ENCODE measurements around the gene TMEM232.

The TMEM232 gene

DNA sequence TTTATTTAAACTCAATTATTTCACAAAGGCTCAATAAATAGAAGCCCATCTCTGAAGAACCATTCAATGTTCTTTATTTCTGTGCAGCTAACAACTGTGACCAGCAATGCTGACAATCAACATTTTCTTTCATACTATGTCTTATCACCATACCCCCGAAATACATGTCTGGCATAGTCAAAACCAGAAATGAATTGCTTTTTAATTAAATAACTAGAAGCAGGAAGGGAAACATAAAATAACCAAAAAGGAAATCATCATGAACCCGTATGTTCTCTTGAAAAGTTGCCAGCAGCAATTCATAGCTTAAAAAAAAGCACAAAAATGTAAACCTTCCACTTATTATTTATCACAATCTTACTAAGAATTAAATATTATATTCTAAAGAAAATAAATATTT, 212.4 kb downstream of the TMEM232 start:
- no peak for DNase-seq (ENCODE audit: low read depth)

DNA sequence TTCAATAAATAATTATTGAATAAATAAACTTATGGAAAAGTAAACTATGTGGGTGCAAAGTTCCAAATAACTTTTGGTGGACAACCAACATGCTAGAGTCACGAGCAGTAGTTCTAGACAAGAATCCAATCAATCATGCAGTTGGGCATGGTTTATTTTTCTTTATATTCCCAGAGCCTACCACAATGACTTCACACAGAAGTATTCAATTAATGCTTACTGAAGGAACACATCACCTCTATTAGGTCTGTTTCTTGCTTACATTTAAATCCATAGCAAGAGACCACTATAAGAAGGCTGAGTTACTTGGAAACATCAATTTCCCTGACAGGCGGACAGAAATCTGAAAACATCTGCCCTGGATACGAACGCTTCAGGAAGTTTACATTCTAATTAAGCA, 214.2 kb downstream of the TMEM232 start:
- DNase-seq (ENCODE audit: low read depth), result no peak

DNA sequence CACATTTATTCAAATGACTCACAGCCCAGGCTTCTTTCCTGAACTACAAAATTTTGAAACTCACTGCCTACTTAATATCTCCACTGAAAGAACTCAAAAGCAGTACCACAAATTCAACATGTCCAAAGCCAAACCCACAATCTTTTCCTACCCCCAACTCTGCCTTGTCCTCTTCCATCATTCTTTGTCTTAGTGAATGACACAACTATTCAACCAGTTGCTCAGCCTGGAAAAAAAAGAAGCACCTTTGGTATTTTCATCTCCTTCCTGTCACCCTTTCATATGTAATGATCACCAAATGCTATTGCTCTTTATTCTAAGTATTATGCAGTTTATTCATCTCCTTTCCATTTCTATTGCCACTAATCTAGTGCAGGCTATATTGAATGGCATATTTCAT, 216.3 kb downstream of the TMEM232 start:
- no peak for DNase-seq (ENCODE audit: low read depth)

DNA sequence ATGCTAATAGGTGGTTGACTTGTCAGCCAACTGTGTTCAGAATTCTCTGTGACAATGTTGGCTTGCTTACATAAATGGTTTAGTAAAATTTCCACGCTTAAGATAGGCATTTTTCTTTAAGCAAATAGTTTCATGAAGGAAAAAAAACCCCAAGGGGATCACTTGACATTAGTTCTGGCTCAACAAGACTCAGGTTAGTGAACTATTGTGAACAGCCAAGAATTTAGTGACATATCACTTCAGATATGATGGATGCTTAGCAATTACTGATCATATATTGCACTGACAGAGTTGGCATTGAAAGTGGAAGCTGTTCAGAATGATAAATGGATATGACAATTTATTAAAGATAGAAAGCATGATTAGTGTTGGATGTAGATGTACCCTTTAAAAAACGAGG, 218.5 kb downstream of the TMEM232 start:
- DNase-seq (ENCODE audit: low read depth), result no peak

DNA sequence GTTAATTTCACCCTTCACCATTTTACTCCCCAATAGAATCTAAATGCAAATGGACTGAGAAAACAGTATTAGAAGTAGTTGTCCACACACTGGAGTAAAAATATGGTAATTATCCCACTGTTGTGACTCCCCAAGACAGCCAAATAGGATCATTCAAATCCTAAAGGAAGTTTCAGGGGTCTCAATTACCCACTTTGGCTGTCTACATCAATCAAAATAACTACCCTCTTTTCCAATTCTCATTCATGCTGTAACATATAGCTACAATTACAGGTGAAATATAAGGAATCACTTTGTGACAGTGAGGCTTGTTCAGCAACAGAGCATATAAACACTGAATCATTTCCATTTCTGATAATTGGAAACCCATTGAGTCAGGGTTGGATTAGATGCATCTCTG, 220.1 kb downstream of the TMEM232 start:
- DNase-seq (ENCODE audit: low read depth), result no peak

DNA sequence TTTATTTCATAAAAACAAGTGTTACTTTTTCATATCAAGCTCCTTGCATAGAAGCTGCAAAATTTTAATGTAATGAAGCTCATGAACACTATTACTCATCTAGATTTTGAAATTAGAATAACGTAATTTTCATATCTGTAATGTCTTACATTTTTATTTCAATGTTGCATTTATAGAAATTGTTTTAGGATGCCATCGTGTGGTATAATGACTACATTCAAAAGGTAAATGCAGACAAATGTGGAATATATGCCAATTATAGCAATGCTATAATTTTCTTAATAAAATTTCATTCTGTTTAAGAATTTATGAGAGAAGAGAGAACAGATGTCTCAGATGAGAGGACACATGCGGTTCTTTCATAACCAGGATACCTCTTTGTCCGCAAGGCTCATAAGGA, 230.2 kb downstream of the TMEM232 start:
- DNase-seq (ENCODE audit: low read depth), result no peak

DNA sequence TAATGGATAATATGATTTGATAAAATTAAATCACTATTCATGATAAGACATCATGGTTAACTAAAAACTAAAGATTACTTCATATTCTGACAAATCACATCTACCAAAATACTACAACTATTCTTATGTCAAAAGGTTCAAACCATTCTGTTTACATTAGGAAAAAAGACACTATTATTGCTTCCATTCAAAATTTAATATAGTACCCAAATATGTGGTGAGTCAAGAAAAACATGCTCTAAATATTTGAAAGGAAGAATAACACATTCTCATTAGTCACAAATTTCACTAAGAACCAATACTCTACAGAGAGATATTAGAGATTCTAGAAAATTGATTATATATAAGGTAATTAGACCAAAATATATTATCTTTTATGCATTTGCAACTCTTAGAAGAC, 234.0 kb downstream of the TMEM232 start:
- no peak for DNase-seq (ENCODE audit: low read depth)

DNA sequence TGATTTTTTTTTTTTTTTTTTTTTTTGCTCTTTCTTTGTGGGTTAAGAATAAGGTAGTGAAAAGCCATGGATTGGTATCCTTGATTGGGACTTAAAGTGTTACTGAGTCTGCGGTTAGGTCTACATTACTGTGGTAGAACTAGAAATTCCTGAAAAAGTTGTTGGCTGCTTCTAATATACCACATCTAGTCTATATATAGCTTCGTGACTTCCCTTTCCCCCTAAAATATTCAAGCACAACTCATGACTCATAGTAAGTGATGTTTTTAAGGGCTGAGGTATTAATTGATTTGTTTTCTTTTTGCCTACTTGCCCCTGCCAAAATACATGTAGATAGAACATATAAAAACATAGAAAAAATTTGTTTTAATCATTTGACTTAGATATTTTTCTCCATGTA, 247.6 kb downstream of the TMEM232 start:
- DNase-seq (ENCODE audit: low read depth), result no peak

DNA sequence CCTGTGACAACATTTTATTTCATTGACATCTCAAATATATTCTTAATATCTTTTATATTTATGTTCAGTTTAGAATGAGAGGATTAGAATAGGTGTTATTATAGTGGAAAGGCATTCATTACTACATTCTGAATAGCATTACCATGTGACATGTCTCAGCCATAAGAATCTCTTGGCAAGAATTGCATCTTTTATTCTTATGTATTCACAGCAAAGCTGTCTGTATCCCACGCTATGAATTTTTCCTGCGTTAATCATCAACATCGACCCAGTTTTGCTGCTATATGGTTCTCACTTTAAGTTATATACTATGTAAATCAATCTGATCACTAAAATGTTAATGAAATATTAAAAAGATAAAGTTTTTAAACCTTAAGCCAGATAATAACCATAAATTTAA, 248.6 kb downstream of the TMEM232 start:
- DNase-seq (ENCODE audit: low read depth), result no peak

DNA sequence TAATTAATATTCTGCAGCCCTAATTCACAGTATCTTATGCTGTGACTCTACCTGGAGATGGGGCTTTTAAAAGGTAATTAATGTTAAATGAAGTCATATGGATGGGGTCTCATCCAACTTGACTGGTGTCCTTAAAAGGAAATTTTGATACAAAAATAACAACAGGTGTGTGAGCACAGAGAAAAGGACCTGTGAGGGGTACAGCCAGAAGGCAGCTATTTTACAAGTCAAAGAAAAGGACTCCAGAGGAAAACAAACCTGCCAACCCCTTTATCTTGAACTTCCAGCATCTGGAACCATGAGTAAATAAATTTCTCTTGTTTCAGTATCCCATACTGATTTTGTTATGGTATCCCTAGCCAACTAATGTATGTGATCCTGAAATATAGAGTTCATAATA, 250.3 kb downstream of the TMEM232 start:
- no peak for DNase-seq (ENCODE audit: low read depth)

DNA sequence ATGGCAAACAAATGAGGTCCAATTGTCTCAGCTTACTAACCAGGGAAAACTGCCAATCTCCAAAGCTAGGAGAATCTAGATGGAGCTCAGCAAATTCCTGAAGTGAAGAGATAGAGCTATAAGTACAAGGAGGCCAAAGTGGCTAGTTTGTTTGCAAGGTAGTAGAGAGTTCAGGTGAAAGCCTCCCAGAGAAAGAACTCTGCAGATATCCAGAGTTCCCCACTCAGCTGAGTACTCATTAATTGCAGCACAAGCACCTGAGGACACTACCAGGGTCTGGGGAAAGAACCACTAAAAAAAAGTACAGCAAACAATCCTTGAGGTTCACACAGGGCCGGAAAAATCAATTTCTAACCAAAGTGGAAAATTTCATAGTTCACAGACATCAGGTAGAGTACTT, 250.9 kb downstream of the TMEM232 start:
- DNase-seq (ENCODE audit: low read depth), result no peak

DNA sequence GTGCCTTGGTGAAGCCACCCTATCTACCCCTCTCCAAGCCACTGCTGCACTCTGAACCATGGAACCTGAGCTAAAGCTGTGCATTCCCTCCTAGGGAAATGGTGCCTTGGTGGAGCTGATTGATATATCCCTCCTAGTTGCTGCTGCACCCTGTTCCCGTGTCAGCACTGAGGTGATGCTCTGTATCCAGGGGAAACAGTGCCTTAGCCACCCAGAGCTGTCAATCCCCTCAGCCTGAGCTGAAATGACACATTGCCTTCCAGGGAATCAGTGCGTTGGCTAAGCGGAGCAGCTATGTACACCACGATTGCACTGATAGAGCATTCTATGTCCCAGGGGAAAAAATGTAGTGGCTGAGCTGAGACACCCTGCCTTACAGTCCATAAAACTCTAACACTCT, 257.0 kb downstream of the TMEM232 start:
- DNase-seq (ENCODE audit: low read depth), result no peak

DNA sequence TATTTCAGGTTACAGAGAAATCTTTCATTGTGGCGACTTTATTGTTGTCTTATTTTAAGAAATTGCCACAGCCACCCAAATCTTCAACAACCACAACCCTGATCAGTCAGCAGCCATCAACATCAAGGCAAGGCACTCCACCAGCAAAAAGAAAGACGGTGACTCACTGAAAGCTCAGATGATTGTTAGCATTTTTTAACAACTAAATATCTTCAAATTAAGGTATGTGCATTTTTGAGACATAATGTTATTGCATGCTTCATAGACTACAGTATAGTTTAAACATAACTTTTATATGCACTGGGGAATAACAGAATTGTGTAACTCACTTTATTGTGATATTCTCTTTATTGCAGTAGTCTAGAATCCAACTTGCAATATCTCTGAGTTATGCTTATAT, 263.4 kb downstream of the TMEM232 start:
- no peak for DNase-seq (ENCODE audit: low read depth)

DNA sequence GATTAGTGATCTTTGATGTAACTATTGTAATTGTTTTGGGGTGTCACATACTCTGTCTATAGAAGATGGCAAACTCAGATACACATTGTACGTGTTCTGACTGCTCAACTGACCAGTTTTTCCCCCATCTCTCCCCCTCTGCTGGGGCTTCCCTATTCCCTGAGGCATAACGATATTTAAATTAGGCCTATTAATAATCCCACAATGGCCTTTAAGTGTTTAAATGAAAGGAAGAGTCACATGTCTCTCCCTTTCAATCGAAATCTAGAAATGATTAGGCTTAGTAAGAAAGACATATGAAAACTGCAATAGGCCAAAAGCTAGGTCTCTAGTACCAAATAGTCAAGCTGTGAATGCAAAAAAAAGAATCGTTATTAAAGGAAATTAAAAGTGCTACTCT, 265.6 kb downstream of the TMEM232 start:
- DNase-seq (ENCODE audit: low read depth), result no peak

DNA sequence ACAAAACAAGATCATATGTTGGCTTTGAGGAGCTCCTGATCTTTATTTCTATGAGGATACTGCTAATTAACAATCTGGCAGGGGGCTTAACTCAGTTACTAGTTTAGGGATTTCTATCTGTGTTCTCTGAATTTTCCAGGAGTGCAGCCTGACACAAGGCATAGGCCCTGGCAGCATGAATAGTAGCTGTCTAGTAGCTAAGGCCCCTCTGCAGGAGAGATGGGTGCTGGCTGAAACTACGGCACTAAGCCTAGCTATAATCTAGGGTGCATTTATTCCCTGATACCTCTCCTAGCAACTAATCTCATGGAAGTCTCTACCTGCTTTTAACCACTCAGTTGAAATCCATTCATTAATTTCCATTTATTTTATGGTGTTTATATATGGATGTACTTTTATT, 268.2 kb downstream of the TMEM232 start:
- DNase-seq (ENCODE audit: low read depth), result no peak

DNA sequence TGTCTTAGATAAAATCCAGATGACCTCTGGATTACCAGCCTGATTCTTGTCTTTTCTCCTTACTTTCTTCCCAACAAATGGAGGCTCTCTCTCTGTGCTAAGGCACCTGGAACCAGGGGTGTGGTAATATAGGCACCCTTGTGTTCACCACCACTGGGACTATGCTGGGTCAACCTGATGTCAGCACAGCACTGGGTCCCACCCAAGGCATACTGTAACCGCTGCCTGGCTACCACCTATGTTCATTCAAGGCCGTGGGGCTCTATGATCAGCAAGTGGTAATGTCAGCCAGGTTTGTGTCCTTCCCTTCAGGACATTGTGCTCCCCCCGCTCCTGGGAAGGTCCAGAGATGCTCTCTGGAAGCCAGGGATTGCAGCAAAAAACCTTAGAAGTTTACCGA, 283.6 kb downstream of the TMEM232 start:
- DNase-seq (ENCODE audit: low read depth), result no peak

DNA sequence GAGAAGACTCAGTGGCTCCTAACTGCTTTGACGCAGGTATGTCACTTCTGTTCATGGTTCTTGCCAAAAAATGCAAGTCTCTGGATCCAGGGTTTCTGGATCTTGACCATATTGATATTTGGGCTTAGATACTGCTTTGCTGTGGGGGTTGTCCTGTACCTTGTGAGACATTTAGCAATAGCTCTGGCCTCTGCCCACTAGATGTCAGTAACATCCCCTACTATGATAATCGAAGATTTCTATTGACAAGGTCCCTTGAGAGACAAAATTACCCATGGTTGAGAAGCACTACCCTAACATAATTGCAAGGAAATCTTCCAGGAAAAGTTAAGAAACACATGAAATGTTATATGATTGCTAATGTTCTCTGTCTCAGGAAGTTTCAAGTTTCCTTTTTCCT, 285.4 kb downstream of the TMEM232 start:
- DNase-seq (ENCODE audit: low read depth), result no peak

DNA sequence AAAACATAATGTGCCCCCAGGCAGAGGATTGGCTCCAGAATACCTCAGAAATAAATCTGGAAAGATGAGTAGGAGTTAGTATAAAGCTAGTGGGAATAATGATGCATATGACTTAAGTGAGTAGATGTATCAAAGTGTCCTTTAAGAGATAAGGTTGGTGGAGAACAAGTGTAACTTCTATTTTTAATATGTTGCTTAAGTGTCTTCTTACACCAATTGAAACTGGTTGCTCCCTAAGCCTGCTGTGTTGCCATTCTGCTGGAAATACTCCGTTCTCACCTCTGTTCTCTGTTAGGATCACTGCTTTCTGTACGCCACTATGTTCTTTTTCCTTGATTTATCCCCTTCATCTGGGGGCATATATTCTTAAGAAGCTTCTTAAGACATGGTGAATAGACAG, 286.4 kb downstream of the TMEM232 start:
- no peak for DNase-seq (ENCODE audit: low read depth)

DNA sequence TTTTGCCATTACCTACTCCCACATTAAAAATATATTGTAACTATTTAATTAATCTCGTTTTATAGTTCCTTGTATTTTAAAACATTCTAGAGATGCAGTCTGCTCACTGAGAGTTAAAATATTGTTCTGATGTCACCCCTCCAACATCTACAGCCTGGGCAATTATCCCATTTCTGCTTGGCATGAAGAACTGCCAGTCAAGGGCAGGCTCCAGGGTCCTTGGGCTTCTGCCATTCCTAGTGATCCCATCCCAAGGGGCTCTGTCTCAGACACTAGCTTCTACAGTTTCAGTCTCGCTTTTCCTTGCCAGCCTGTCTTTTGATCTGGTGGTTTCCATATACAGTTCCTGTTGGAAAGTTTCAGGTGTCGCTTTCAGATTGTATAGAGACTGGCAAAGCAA, 287.2 kb downstream of the TMEM232 start:
- no peak for DNase-seq (ENCODE audit: low read depth)

DNA sequence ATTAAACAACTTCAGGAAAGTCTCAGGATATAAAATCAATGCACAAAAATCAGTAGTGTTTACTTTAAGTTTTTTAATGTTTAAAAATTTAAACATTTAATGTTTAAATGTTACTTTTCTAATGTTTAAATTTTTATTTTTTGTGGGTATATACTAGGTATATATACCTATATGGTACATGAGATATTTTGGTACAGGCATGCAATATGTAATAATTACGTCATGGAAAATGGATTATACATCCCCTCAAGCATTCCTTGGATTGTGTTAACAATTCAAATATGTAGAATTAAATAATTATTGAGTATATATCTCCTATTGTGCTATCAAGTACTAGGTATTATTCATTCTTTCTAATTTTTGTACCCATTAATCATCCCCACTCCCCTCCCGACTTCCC, 291.3 kb downstream of the TMEM232 start:
- no peak for DNase-seq (ENCODE audit: low read depth)

DNA sequence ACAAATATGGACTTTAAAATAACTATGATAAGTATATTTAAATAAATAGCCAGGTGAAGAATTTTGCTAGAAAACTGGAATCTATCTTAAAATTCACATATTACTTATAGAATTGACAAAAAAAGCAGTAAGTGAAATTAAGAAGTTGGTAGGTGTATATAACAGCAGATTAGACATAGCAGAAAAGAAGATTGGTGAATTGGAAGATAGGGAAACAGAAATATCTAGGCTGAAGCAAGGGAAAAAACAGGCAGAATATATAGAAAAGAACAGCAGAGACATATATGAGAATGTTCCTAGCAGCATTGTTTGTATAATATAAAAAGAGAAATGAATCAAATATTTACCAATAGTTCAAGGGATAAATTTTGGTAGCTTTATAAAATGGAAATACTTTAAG, 294.9 kb downstream of the TMEM232 start:
- DNase-seq (ENCODE audit: low read depth), result no peak

DNA sequence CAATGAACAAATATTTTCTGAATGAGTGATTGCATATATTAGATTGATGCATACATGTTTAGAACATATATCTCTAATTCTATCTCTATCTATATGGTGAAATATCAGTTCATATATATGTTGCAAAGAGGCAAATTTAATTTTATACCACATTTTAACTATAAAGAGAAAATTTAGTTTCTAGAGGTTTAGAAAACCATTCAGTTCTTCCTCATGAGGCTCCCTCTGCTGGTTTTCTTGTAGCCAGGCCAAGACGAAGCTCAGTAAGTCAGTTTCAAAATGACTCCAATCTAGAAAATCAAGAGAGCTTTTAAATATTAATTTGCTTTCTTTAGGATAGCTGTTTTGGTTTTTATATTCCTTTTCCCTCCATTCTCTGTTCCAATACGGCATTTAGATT, 312.1 kb downstream of the TMEM232 start:
- DNase-seq (ENCODE audit: low read depth), result no peak

DNA sequence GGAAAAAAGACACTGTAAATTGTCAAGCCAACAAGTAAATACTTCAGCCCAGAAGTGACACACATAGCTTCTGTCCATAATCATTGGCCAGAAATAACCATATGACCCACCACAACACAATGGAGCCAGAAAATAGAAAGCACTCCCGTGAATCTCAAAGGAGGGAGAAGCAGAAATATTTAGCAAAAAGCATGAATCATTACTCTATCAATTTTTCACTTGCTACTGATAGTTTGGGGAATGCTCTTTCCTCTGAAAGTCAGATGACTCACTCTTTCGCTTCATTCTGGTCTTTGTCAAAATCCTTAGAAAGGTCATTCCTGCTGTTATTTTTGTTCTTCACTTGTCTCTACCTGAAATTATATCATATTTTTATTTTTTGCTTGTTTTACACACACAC, 312.6 kb downstream of the TMEM232 start:
- DNase-seq (ENCODE audit: low read depth), result no peak

DNA sequence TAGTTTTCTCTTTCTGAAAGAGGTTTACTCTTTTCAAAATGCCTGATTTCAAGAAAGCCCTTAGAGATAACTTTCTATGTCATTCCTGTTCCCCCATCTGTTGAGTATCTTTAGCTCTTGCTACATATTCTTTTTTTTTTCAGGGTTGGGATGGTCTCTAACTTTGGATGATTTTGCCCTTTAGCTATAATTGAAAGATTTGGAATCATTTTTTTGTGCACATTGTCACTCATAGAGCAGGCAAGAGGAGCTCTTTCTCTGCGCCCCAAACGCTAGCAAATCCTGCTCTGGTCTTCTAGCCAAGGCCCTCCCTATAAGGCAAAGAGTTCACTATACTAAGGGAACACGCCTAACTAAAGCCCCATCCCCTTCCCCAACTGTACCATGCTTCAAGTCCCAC, 316.9 kb downstream of the TMEM232 start:
- DNase-seq (ENCODE audit: low read depth), result no peak

DNA sequence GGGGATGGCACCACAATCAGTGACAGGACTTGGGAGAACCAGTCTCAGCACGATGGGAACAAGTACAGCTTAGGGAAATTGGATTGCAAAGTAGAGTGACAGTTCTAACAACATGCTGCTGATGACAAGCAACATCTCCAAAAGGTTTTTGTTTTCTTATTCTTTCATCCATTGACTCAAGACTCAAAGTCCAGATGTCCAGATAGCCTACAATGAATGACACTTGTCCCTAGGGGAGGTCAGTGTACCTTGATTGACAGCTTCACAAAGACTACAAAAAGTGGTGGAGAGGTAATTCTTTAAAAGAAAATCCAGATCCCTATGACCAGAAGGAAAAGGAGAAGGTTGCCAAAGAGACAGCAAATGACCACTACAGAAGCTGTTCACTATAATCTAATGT, 323.9 kb downstream of the TMEM232 start:
- no peak for DNase-seq (ENCODE audit: low read depth)

DNA sequence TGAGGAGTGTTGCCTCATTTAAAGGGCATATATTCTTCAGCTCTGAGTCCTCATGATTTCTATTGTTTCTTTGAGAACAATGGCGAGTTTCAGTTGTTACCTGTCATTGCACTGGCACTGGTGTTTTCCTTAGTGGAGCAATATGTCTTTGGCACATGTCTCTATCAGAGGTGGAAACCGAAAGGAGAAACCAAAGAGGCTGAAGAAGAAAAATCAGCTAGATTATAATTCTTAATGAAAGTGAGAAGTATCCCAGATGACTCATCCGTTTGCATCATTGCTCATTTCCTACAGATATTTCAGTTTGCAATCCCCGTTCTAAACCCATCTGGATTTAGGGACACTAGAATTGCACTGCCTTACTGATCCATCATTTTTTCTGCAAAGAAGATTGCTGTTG, 324.6 kb downstream of the TMEM232 start:
- no peak for DNase-seq (ENCODE audit: low read depth)

Data from stimulated activated CD8-positive, alpha-beta memory T cell treated with anti-CD3 and anti-CD28 coated beads, Interleukin-15, amount 100 ng/mL, for 24 hours (primary cell).